ENCODE data around the gene DCAF11. TPM values are rescaled to one million over a fixed set of nuclear protein-coding genes. Genes with fewer than 3 reads are reported as not detected.
A peak's percentile ranks its signal among the peaks of the same experiment; 100 is the strongest.

The DCAF11 gene
- total RNA-seq, 4 donors from 2014 or later: 42.9 to 87.4 (median 57.8) TPM

DNA sequence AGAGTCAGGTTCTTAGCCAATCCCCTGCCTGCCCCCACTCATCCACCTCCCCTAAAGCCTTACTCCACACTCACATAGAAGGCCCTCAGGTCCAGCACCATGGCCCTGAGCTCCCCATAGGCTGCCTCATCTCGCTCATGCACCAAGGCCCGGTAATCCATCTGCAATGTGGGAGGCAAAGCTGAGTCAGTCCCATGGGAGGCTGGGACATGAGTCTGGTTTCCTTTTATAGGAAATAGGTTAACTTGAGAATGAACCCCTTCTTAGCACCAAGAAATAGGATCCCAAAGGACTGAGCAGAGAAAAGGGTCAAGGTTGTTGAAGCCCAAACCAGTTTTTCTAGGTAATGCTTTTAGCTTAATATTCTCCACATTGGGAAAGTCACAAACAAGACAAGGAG, 28.9 kb downstream of the DCAF11 start:
- H3K36me3 ChIP-seq: no peaks in the 10 kb centered on the region
- no peak overlapping the region for H3K27ac ChIP-seq
- no peak overlapping the region for H3K4me3 ChIP-seq
- intact Hi-C loops (cut with DNase I; ENCODE audit: low total_unique reads): no loop called here
- H3K4me1 ChIP-seq: peaks cover 6 to 8% of the 10 kb centered on the region in 2 donors
- TF ChIP-seq CTCF (IDR thresholded peaks at IDR 0.05) (no peak), POLR2A (IDR thresholded peaks at IDR 0.05) (no peak)
- DNase-seq: no peak
- H3K27me3 ChIP-seq: no peaks in the 10 kb centered on the region
- no peaks in the 10 kb centered on the region for H3K9me3 ChIP-seq

DNA sequence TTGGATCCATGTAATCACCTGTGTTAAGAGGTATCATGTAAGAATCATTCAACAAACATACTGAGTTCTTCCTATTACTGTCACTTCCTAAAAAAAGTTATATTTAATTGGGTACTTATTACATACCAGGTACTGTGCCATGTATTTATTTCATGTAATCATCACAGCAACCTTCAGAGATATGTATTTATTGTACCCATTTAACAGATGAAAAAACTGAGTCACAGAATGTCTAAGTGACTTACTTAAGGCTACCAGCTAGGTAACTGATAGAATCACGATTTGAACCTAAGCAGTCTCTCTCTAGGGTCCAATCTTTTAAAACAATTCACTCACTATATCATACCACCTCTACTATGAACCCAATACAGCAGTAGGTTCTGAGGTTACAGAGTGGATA, 29.9 kb downstream of the DCAF11 start:
- DNase-seq: no peak
- TF ChIP-seq CTCF (IDR thresholded peaks at IDR 0.05) (no peak), POLR2A (IDR thresholded peaks at IDR 0.05) (no peak)
- Histone ChIP-seq H3K27ac (no peak overlapping the region), H3K27me3 (no peaks in the 10 kb centered on the region), H3K4me3 (no peak overlapping the region), H3K4me1 (peaks cover 6 to 8% of the 10 kb centered on the region in 2 donors), H3K36me3 (no peaks in the 10 kb centered on the region), H3K9me3 (no peaks in the 10 kb centered on the region)
- intact Hi-C loops (cut with DNase I; ENCODE audit: low total_unique reads): no loop called here

GRCh38 chr14:24145219-24145618, 30.6 kb downstream of the DCAF11 start:
- H3K4me1 ChIP-seq: peaks cover 4 to 6% of the 10 kb centered on the region in 2 donors
- DNase-seq: no peak
- intact Hi-C loops (cut with DNase I; ENCODE audit: low total_unique reads): no loop called here
- no peak for TF ChIP-seq POLR2A (IDR thresholded peaks at IDR 0.05)
- no peak for TF ChIP-seq CTCF (IDR thresholded peaks at IDR 0.05)
- no peak overlapping the region for H3K4me3 ChIP-seq
- H3K36me3 ChIP-seq: no peaks in the 10 kb centered on the region
- H3K27me3 ChIP-seq: no peaks in the 10 kb centered on the region
- H3K27ac ChIP-seq: peak overlapping the region; percentile 90 to 92
- H3K9me3 ChIP-seq: no peaks in the 10 kb centered on the region

GRCh38 chr14:24145690-24146452, 31.3 kb downstream of the DCAF11 start:
- Histone ChIP-seq H3K27me3 (no peaks in the 10 kb centered on the region), H3K36me3 (no peaks in the 10 kb centered on the region), H3K4me3 (peak overlapping the region; percentile 84 to 95), H3K9me3 (no peaks in the 10 kb centered on the region), H3K27ac (peak overlapping the region; percentile 90 to 92), H3K4me1 (peaks cover 4 to 6% of the 10 kb centered on the region in 2 donors)
- no peak for TF ChIP-seq POLR2A (IDR thresholded peaks at IDR 0.05)
- TF ChIP-seq CTCF (IDR thresholded peaks at IDR 0.05): no peak
- no peak for DNase-seq
- intact Hi-C loops (cut with DNase I; ENCODE audit: low total_unique reads): no loop called here

DNA sequence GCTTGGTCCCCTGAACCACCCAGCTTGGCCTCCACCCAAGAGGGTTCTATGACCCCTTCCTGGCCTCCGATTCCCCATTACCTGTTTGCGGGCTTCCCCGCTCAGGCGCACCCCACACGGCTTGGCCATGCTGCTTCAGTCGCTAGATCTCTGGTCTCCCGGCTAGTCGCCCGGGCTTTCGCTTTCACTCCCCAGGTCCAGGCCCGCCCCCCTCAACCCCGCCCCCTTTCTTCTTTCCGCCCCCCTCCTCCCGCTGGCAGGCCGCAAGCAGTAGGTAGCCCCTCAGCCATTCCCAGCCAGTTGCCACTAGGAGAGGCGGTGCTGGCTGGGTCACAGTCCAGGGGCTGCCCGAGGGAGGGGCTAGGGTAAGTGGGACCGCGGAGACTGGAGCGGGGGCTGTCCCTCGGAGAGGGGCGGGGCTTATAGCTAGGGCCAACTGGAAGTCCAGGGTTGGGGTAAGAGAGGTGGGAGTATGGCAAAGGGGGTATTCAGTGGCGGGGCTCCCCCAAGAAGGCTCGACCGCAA, 31.9 kb downstream of the DCAF11 start, which contains the start of gene PSME2:
PSME2 (minus strand) TSS at position 158 of the 525 bp plus-strand sequence; CDS start at position 129, 29 bp downstream.
- peak; percentile 94 for DNase-seq
- TF ChIP-seq CTCF (IDR thresholded peaks at IDR 0.05) (no peak), POLR2A (IDR thresholded peaks at IDR 0.05) (peak; percentile 13 to 46)
- H3K27ac ChIP-seq: peak within 1 kb of the TSS; percentile 90 to 92
- peak within 1 kb of the TSS; percentile 84 to 95 for H3K4me3 ChIP-seq
- no peaks in the 10 kb centered on the region for H3K9me3 ChIP-seq
- H3K4me1 ChIP-seq: peaks cover 4 to 6% of the 10 kb centered on the region in 2 donors
- intact Hi-C loops (cut with DNase I; ENCODE audit: low total_unique reads): no loop called here
- H3K36me3 ChIP-seq: no peaks in the 10 kb centered on the region
- no peaks in the 10 kb centered on the region for H3K27me3 ChIP-seq

All from uterus (tissue), 4 donors.